HepG2 (cell line): Measurements from ENCODE around the gene TP63. TPM values are rescaled to one million over a fixed set of nuclear protein-coding genes. Genes with fewer than 3 reads are reported as not detected.

Experiments
- ATAC-seq: fragments of 200-7000 bp; cut with Tn5 transposase; 3 replicates; pipeline ENCODE4 v1.9.1; 2020; ENCODE audit warnings: mild to moderate bottlenecking, moderate library complexity
- BruUV-seq: library from RNA; stranded (reverse); fragments of 400-500 nt; replicated peaks from 2 replicates; lab custom pipeline; 2021; lab: Mats Ljungman, UMichigan
- CTCF ChIA-PET: fragments of 300-600 bp; formaldehyde crosslinking; extraction: SDS; loops from one replicate; lab custom pipeline; 2021; ENCODE audit warnings: low total read pairs, inconsistent platforms, low intra/inter-chr PET ratio; lab: Yijun Ruan, JAX
- POLR2A ChIA-PET: fragments of 350-600 bp; sonication (Branson Sonifier 250); formaldehyde crosslinking; loops from one replicate; lab custom pipeline; 2020; ENCODE audit warnings: antibody characterized with exemption, inconsistent platforms; lab: Yijun Ruan, JAX
- DNase-seq: peaks from one replicate; pipeline ENCODE4 v3.0.0-alpha.2; 2015; ENCODE audit warnings: low spot score
- FAIRE-seq: peaks from 3 replicates; lab custom pipeline; 2011; peaks lifted over from hg19 to GRCh38; lab: Jason Lieb, UNC
- H2AFZ ChIP-seq: one replicate; pipeline ENCODE4 v1.6.1; 2011; ENCODE audit warnings: low read length, inconsistent platforms
- H3K27ac ChIP-seq: fragments of 300-600 bp; 3 replicates; pipeline ENCODE4 v1.8.0; 2011; ENCODE audit warnings: mixed run types, mild to moderate bottlenecking, mixed read lengths, low read length, inconsistent platforms; ENCODE audit not compliant: insufficient read depth; ENCODE audit errors: extremely low read length
- H3K27me3 ChIP-seq, 2 experiments: fragments of 200-600 bp in 1 of 2; 2 replicates in 1 of 2; 3 replicates in 1 of 2; pipeline versions ENCODE4 v1.6.0 to v1.8.0; 2011; ENCODE audit warnings: low read length in 2 of 2, mild to moderate bottlenecking in 2 of 2, moderate library complexity in 2 of 2, inconsistent platforms in 1 of 2; ENCODE audit not compliant: insufficient read depth in 2 of 2, control insufficient read depth in 1 of 2
- H3K36me3 ChIP-seq, 2 experiments: fragments of 200-600 bp in 1 of 2; replicated peaks in 1 of 2; 2 replicates in 1 of 2; 3 replicates in 1 of 2; pipeline versions ENCODE4 v1.5.1 to v1.8.0; 2011; ENCODE audit warnings: low read length in 2 of 2, inconsistent platforms in 1 of 2; ENCODE audit not compliant: insufficient read depth in 2 of 2, control insufficient read depth in 1 of 2
- H3K4me1 ChIP-seq: 2 replicates; pipeline ENCODE4 v1.5.1; 2012; ENCODE audit warnings: low read length, inconsistent platforms; ENCODE audit not compliant: insufficient read depth
- H3K4me2 ChIP-seq: 2 replicates; pipeline ENCODE4 v1.6.0; 2011; ENCODE audit warnings: low read depth, low read length, inconsistent platforms
- H3K4me3 ChIP-seq, 3 experiments: fragments of 200-600 bp in 1 of 3; sonication (generic), shearing (Covaris generic) in 1 of 3; replicated peaks in 1 of 3; 2 replicates each; pipeline ENCODE4 v1.5.1; 2011 to 2016; ENCODE audit warnings: low read length in 3 of 3, inconsistent platforms in 2 of 3, low read depth in 2 of 3, mild to moderate bottlenecking in 2 of 3, control low read depth in 1 of 3, mixed read lengths in 1 of 3; ENCODE audit not compliant: insufficient read depth in 1 of 3
- H3K79me2 ChIP-seq: one replicate; pipeline ENCODE4 v1.6.1; 2011; ENCODE audit warnings: low read length, inconsistent platforms; ENCODE audit not compliant: insufficient read depth
- H3K9ac ChIP-seq: 2 replicates; pipeline ENCODE4 v1.6.0; 2011; ENCODE audit warnings: mild to moderate bottlenecking, low read depth, low read length, inconsistent platforms; ENCODE audit not compliant: insufficient read depth
- H3K9me3 ChIP-seq: 2 replicates; pipeline ENCODE4 v1.5.1; 2012; ENCODE audit warnings: mild to moderate bottlenecking, low read length
- H4K20me1 ChIP-seq: 2 replicates; pipeline ENCODE4 v1.6.0; 2011; ENCODE audit warnings: inconsistent platforms, mild to moderate bottlenecking, low read length, moderate library complexity; ENCODE audit not compliant: insufficient read depth
- AGO2 ChIP-seq: fragments of 200-400 bp; formaldehyde crosslinking; optimal IDR thresholded peaks from 2 replicates; pipeline ENCODE3; 2017; ENCODE audit warnings: mild to moderate bottlenecking, low read depth, low read length, moderate library complexity
- ERF ChIP-seq: IDR thresholded peaks from 2 replicates; pipeline ENCODE4 v1.6.1; 2018; ENCODE audit warnings: missing biosample characterization, missing genetic modification reagents
- MXD4 ChIP-seq: IDR thresholded peaks from 2 replicates; pipeline ENCODE4 v1.6.1; 2016; ENCODE audit warnings: mild to moderate bottlenecking, missing biosample characterization, missing genetic modification reagents
- NCOA5 ChIP-seq: sonication (generic); formaldehyde crosslinking; IDR thresholded peaks from 2 replicates; pipeline ENCODE4 v1.4.0; 2020; ENCODE audit warnings: missing genetic modification reagents
- PBX3 ChIP-seq: sonication (generic); formaldehyde crosslinking; IDR thresholded peaks from 2 replicates; pipeline ENCODE4 v1.8.1; 2023; ENCODE audit warnings: missing genetic modification reagents, inconsistent platforms, borderline replicate concordance
- PITX1 ChIP-seq: sonication (generic); formaldehyde crosslinking; IDR thresholded peaks from 2 replicates; pipeline ENCODE4 v1.5.1; 2020; ENCODE audit warnings: mild to moderate bottlenecking, missing genetic modification reagents
- POLR2A ChIP-seq, 2 experiments: IDR thresholded peaks; 2 replicates each; pipeline ENCODE4 v1.6.1; 2011; ENCODE audit warnings: low read depth in 2 of 2, low read length in 2 of 2, mild to moderate bottlenecking in 1 of 2, moderate library complexity in 1 of 2; ENCODE audit not compliant: insufficient read depth in 1 of 2
- TCF12 ChIP-seq, 2 experiments: fragments of 450-650 bp in 1 of 2; sonication (generic) in 1 of 2; formaldehyde crosslinking in 1 of 2; IDR thresholded peaks; 2 replicates each; pipeline versions ENCODE4 v1.6.1 to v1.8.0; 2017 to 2022; ENCODE audit warnings: antibody characterized with exemption in 1 of 2, mild to moderate bottlenecking in 1 of 2, missing genetic modification reagents in 1 of 2, moderate library complexity in 1 of 2
- TEF ChIP-seq: sonication (generic); formaldehyde crosslinking; IDR thresholded peaks from 2 replicates; pipeline ENCODE4 v1.5.0; 2020; ENCODE audit warnings: missing genetic modification reagents
- XBP1 ChIP-seq: sonication (generic); formaldehyde crosslinking; IDR thresholded peaks from 2 replicates; pipeline ENCODE4 v1.5.0; 2020; ENCODE audit warnings: missing genetic modification reagents
- WGBS: methylation state at CpG from one replicate; pipeline ENCODE4 v1.1.6; 2017; ENCODE audit warnings: low lambda C conversion rate; 5-methylcytosine and 5-hydroxymethylcytosine counted together
- in situ Hi-C: cut with HindIII; loops from 2 replicates; pipeline ENCODE4 v1.10.0; 2017; ENCODE audit warnings: low pct_unique_long_range_greater_than_20kb; ENCODE audit not compliant: extremely low pct_ligation_motif_present
- intact Hi-C: fragments of 100-400 bp; cut with micrococcal nuclease; formaldehyde crosslinking; loops from one replicate; pipeline ENCODE4 v1.10.0; 2022; ENCODE audit not compliant: unreplicated experiment
- polyA plus RNA-seq, 8 experiments: library from polyadenylated mRNA; depleted of rRNA in 3 of 8; stranded (reverse) in 7 of 8; unstranded in 1 of 8; fragments of >200 nt; fragmentation: Illumina TruSeq in 4 of 8; extraction: Trizol in 4 of 8; gene quantifications; 2 replicates each; pipeline versions ENCODE4 v1.2.1 to v1.2.3, GENCODE V29; 2011 to 2016; ENCODE audit warnings: low read depth in 4 of 8, missing spikeins in 1 of 8, mixed read lengths in 1 of 8; ENCODE audit not compliant: insufficient read depth in 1 of 8
- total RNA-seq, 5 experiments: library from RNA; depleted of rRNA; stranded (reverse); fragments of >200 nt; fragmentation: Illumina TruSeq; extraction: Trizol; gene quantifications; 2 replicates each; pipeline ENCODE4 v1.2.3, GENCODE V29; 2016; ENCODE audit warnings: low read depth in 1 of 5

TP63 gene
- total and polyA plus RNA-seq, 2 of the 13 experiments (the other 11 are each of a cell fraction or from before 2014, with no cell fraction given), result not detected

- BruUV-seq, result no TSS peak
- CTCF ChIA-PET, result no interaction called here
- TF ChIP-seq AGO2, result no peak
- no peak for TF ChIP-seq TCF12 (IDR thresholded peaks at IDR 0.05)
- TF ChIP-seq TCF12 (CRISPR knock-in tag; IDR thresholded peaks at IDR 0.05), result no peak
- no peak for TF ChIP-seq PBX3 (CRISPR knock-in tag)
- no peak for TF ChIP-seq XBP1
- TF ChIP-seq PITX1 (CRISPR knock-in tag), result no peak
- no peak for TF ChIP-seq POLR2A (IDR thresholded peaks at IDR 0.05; ENCODE audit: insufficient read depth in 1 of 2, low read depth in 2 of 2, low read length in 2 of 2)
- TF ChIP-seq MXD4 (CRISPR knock-in tag), result no peak
- TF ChIP-seq NCOA5 (CRISPR knock-in tag), result no peak
- no peak for TF ChIP-seq TEF (CRISPR knock-in tag)
- TF ChIP-seq ERF (CRISPR knock-in tag), result no peak
- TF ChIP-seq, all 625 proteins: peak for 0
Measured at GRCh38 chr3:189789432-189789831, 158.2 kb downstream of the TP63 start.

More at GRCh38 chr3:189789432-189789831, 158.2 kb downstream of the TP63 start:
- in situ Hi-C loops, result no loop called here
- Histone ChIP-seq H3K4me1 (no peaks in the 10 kb centered on the region), H3K27me3 (no peaks in the 10 kb centered on the region), H3K4me3 (no peak overlapping the region), H3K27ac (no peak overlapping the region), H3K36me3 (no peaks in the 10 kb centered on the region), H3K4me2 (no peak overlapping the region), H2AFZ (no peak overlapping the region), H3K9me3 (no peaks in the 10 kb centered on the region), H3K79me2 (no peaks in the 10 kb centered on the region), H4K20me1 (no peaks in the 10 kb centered on the region), H3K9ac (no peak overlapping the region)
- WGBS, result 2% methylated on average over 2 of the region's 2 CpGs
- DNase-seq (no peak), ATAC-seq (no peak), FAIRE-seq (no peak)
- intact Hi-C loops, result no loop called here
- POLR2A ChIA-PET, result no interaction called here
